ENCODE data around the gene ZNF630.
A peak's percentile ranks its signal among the peaks of the same experiment; 100 is the strongest.
"Not testable (repeated sequence)": the region's sequence is repeated elsewhere in the genome, so short reads cannot be mapped to it uniquely, and the experiment has no call there.

ZNF630 gene

DNA sequence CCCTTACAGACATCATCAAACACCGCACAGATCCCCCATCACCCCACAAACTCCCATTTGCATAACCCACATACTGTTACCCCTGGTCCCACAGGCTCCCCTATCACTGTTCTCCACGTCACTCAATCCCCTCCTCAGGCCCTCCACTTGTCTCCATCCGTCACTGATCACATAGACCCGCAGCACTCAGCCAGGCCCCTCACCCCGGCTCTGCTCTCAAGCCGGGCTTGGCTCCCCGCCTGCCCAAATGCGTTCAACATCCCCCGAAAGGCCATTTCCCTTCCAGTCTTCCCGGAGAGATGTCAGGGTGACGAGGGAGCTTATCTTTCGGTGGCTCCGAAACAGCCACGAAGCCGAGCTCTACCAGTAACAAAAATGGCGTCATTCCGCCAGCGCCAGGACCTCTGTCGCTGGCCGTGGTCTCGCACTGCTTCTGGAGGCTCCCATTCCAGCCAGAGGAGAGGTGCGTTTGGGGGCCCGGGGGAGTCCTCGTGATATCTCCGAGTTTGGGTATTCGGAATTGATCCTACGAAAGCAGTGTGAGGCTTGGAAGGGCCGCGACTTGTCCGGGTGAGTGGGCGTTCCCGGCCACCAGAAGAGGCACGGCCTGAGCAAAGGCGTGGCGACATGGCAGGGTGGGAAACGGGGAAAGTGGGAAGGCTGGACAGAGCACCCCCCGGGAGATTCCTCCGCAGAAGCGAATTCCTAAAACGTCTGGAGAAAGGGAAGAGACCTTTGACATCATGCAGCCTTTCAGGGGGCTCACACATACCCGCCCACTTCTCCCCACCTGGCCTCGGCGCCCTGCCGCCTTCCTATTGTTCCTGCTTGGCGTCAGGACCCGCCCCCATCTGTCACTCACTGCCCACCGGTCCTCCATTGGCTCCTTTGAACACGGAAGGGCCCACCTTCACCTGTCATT, at the start of gene ZNF630:
Gene ZNF630, minus strand, starts transcription at position 577 of the 922 bp plus-strand sequence. CDS start 4,754 bp downstream, outside the sequence.
- no peak for FAIRE-seq

DNA sequence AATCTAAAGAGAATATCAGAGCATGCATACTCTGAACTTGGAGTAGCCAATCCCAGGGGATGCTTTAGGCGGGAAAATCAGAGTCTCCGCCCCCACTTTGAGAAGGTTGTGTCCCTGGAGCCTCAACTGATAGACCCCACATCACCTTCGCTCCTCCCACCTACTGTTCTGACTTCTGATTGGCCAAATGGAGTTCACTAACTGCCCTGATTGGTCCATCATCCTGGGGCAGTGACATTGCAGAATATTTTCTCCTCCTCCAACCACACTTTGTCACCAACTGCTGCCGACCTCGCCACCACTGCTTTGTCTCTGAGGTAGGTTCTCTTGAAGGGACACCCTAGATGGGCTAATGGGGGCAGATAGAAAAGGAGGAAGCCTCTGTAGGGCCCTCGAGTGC, 36.3 kb upstream of the ZNF630 start:
- no peak for FAIRE-seq

DNA sequence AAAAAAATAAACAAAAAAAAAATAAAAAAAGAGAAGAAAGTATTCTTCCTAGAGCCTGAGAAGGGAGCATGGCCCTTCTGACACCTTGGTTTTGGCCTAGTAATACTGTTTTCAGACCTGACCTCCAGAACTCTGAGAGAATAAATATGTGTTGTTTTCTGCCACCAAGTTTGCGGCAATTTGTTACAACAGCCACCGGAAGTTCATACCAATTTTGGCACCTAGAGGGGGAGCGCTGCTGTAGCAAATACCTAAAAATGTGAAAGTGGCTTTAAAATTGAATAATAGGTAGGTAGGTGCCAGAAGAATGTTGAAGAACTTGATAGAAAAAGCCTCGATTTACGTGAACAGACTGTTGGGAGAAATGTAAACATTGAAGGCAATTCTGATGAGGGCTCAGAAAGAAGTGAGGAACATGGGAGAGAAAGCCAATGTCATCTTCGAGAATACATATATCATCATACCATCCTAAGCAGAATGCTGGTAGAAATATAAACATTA, 31.5 kb upstream of the ZNF630 start:
- no peak for FAIRE-seq

DNA sequence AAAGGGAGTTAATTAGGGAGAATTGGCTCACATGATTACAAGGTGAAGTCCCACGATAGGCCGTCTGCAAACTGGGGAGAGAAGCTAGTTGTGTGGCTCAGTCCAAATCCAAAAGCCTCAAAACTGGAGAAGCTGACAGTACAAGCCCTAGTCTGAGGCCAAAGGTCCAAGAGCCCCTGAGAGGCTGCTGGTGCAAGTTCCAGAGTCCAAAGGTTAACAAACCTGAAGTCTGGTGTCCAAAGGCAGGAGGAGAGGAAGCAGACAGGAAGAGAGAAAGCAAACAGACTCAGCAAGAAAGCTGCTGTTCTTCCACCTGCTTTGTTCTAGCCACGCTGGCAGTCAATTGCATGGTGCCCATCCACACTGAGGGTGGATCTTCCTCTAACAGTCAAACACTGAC, 30.0 kb upstream of the ZNF630 start:
- no peak for FAIRE-seq

DNA sequence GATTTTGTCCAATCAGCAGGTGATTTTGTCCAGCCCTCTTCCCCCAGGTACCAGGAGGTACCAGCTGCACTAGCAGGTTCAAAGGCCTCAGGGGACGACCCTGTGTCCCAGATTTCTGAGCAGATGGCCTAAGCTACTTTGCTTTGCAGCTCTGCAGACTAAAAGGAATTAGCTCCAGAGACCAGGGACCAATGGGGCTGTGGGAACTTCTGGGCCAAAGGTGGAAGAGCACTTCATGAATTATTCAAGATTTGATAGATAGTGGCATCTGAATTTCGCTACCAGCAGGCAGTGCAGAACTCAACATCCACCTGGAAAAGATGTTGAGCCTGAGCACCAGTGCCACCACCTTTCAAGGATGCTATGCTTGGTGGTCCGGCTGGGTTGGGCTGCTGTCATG, 21.1 kb upstream of the ZNF630 start:
- FAIRE-seq = not testable (repeated sequence)

DNA sequence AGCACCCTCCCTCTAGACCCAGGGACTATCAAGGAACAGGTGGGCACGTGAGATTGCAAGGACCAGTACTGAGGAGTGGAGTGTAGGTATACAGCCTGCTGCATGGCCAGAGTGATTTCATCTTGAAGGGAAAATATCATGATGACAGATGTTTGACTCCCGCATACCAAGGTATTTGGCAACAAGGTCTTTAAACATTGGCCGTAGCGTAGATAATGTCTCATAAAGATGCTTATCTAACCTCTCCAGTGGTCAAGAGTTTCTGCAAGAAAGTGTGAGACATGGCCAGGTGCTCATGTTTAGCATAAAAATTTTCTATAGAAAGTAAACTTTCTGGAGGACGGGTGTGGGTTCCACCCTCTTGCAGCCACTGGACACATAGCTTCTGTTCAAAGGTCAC, 18.7 kb upstream of the ZNF630 start:
- no peak for FAIRE-seq

DNA sequence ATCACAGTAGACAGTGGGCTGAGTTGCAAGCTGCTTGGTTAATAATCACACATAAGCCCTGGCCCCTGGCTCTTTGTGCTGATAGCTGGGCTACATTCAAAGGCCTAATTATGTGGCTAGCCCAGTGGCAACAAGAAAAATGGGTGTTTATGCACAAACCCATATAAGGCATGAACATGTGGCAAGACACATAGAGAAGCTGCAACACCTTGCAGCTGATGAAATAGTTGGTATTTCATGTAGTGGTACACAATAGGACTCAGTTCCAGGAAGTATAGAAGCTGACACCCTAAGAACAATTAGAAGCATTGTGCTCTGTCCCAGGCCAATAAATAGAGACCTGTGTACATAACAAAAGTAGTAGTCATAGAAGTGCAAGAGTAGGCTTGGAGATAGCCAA, 14.6 kb upstream of the ZNF630 start:
- FAIRE-seq = no peak

DNA sequence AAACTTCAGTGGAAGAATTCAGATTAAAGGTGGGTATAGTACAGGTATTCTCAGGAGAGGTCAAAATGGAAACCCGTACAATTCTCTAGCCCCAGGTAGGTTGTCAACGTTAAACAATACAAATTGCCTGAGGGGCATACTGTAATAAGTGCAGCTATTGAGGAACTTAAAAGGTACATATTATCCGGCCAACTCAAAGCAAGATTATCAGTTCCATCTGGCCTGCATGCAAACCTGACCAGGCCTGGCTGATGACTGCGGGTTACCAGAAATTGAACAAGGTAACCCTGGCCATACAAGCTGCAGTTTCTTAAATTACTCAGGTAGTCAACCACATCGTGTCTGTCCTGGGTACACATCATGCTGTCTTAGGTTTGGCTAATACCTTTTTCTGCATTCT, 12.3 kb upstream of the ZNF630 start:
- no peak for FAIRE-seq

DNA sequence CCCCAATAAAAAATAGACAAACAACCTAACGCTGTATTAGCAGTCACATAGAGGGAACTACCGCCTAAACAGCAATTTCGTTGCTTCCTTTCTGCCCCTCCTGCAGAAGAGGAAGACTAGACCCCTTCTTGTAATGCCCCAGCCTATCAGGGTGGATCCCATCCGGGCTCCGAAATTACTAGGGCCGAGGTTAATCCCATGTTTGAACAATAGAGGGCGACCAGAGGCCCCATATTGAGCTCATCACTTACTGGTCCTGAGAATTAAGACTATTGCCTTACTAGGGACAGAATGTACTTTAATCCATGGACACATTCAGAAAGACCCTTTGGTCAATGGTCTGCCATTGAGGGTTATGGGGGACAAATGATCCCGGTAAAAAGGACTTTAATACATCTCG, 11.8 kb upstream of the ZNF630 start:
- FAIRE-seq = no peak

DNA sequence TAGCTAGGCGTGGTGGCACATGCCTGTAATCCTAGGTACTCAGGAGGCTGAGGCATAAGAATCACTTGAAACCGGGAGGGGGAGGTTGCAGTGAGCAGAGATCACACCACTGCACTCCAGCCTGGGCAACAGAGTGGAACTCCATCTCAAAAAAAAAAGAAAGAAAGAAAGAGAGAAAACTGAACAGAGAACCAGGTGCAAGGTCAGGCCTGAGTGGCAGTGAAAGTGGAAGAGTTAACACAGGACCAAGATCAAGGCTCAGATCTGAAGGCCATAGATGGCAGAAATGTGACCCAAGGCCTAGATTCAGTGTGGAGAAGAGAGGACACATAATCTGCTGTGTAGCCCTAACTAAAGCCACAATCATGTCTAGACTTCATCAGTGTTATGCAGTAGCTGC, 4.9 kb upstream of the ZNF630 start:
- no peak for FAIRE-seq

DNA sequence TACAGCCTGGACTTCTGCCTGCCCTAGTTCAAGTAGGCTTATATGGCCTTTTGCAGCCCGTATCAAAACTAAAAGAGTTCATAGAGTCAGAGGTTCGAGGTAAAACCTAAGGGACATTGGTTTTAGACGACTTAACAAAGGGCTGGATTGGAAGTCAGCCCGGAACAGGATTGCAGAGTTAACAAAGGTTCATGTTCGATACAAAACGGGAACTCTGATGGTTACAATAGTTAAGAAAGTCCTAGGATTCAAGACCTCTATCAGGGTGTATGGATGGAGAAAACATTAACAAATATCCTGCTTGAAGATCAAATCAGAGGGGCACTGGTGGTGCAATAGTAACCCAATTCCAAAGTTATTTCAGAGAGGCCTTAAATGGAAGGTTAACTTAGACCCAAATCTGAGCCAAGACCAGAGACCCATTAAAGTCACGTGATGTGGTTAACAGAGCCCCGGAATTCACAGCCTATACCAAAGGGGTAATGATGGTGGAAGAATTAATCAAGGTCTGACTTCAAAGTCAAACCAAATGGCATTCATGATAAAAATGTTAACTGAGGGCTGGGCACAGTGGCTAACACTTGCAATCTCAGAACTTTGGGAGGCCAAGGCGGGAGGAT, 656 bp upstream of the ZNF630 start:
- no peak for FAIRE-seq

DNA sequence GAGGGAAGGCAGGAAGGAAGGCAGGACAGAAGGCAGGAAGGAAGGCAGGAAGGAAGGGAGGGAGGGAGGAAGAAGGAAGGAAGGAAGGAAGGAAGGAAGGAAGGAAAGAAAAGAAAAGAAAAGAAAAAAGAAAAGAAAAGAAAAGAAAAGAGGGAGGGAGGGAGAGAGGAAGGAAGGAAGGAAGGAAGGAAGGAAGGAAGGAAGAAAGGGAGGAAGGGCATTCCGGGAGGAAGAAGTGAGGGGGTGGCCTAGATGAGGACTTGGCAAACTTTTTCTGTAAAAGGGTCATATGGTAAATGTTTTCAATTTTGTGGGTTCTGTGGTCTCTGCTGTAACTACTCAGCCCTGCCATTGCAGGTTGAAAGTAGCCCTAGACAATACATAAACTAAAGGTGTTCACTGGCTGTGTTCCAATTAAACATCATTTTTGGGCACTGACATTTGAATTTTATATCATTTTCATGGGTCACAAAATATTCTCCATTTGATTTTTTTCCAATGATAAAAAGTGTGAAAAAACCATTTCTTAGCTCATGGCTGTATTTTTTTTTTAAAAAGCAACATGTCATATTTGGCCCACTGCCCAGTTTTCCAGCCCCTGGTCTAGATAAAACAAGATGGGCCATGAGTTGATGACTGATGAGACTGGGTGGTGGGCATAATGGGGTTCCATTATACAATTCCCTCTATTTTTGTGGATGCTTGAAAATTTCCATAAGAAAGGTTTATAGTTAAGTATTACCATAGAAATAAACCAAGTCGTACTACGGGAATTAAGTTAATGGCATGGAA, 3.1 kb downstream of the ZNF630 start:
- FAIRE-seq = no peak

DNA sequence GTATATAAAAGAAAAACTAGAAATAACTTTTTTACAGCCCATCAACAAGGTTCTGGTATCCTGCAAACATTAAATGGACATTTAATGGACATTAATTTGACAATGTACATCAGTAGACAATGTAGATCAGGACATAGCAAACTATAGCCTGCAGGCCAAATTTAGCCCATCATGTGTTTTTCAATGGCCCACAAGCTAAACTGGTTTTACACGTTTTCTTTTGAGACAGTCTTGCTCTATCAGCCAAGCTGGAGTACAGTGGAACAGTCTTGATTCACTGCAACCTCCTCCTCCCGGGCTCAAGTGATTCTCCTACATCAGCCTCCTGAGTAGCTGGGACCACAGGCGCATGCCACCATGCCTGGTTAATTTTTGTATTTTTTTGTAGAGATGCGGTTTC, 7.2 kb downstream of the ZNF630 start:
- no peak for FAIRE-seq

DNA sequence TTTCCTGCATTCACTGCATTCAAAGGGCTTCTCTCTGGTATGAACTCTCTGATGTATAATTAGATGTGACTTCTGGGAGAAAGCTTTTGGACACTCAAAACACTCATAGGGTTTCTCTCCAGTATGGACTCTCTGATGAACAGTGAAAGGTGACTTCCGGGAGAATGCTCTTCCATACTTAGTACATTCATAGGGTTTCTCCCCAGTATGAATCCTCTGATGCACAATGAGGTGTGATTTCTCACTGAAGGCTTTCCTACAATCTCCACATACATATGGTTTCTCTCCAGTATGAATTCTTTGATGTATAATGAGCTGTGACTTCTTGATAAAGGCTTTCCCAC, 12.2 kb downstream of the ZNF630 start:
- no peak for FAIRE-seq

DNA sequence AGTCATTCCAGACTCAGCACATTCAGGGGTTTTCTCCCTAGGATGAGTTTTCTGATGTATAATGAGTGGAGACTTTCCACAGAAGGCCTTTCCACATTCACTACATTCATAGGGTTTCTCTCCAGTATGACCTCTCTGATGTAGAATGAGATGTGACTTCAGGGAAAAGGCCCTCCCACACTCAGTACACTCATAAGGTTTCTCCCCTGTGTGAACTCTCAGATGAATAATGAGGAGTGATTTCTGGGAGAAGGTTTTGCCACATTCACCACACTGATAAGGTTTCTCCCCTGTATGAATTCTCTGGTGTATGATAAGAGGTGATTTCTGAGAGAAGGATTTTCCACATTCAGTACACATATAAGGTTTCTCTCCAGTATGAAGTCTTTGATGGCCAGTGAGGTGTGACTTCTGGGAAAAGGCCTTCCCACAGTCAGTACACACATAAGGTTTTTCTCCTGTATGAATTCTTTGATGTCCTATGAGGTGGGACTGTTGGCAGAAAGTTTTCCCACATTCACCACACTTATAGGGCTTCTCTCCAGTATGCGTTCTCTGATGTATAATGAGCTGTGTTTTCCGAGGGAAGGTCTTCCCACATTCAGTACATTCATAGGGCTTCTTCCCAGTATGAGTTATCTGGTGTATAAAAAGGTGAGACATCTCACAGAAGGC, 12.7 kb downstream of the ZNF630 start:
- no peak for FAIRE-seq

DNA sequence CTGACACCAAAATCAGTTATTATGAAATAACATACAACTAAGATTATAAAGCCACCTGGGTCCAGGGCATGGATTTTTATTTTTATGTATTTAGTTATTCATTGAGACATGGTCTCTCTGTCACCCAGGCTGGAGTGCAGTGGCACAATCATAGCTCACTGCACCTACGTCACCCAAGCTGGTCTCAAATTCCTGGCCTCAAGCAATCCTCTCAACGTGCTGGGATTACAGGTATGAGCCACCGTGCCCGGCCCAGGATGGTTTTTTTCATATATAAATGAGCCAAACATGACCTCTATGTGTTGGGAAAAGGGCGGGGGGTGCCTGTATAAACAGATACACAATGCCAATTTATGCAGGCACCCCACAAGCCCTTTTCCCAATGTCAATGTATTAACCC, 24.6 kb downstream of the ZNF630 start:
- FAIRE-seq = no peak

DNA sequence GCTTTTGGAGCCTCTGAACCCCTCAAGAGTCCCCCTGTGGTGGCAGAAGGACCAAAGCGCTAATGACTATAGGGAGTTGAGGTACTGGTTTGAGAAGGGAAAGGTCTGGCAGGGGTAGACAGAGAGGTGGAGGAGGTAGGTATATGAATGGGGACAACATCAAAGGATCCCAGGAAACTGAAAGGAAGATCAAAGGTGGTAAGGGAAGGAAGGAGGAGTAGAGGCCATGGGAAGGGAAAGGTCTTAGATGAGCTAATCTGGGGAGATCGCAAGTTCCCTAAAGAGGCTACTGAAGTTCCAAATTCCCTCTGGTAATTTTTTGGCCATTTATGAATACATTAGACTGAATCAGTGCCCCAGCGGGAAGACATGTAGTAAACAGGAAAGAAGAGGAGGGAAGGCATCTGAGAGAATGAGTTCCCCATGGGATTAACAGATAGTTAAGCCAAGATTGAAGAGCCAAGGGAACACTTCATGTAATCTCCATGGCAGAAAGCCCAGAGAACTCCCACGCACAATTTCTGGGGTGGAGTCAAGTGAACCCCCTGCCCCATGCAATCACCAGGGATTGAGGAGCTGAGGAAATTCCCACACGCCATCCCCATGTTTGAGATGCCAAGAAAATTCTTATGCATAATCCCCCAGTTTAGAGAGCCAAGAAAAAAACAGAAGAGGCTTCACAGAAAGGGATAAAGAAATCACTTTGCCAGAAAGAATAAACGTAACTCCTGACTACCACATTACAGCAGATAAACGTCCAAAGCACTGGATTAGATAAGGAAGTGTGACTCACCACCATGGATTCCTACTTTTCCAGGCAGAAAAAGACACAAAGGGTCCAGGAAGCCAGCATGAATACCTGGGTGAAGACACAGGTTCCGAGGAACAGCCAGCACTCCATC, 25.8 kb downstream of the ZNF630 start:
- FAIRE-seq = peak; percentile 24

DNA sequence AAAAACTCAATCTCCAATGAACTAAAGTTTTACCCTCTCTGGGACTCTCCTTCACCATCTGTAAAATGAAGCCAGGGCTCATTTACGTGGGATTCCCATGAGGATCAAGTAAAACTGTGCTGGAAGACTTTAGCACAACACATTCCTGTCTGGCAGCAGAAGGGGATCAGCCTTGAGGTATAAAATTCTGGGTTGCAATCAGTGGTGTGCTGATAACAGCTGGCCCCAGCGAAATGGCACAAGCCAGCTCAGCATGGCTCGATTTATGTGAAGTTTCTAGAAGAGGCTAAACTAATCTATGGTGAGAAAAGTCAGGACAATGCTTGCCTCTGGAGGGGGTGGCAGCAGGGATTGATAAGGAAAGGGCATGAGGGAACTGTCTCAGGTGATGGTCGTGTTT, 28.4 kb downstream of the ZNF630 start:
- FAIRE-seq = no peak

DNA sequence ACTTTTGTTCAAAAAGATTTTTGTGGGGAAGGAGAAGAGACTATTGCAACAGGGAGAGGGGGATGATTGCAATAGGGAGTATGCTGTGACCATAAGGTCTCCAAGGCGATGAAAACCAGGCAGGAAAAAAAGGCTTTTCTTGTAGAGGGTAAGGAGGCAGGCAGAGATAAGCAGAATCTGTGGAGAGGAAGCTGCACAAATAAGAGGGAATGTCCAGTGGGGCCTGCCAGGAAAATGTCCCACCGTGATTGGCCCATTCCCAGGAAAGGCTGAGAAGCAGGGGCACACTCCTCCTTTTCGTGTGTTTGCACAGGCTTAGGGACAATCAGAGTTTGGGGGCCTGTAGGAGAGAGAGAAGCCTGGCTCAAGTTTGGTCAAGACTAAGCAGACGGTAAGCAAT, 35.5 kb downstream of the ZNF630 start:
- no peak for FAIRE-seq

DNA sequence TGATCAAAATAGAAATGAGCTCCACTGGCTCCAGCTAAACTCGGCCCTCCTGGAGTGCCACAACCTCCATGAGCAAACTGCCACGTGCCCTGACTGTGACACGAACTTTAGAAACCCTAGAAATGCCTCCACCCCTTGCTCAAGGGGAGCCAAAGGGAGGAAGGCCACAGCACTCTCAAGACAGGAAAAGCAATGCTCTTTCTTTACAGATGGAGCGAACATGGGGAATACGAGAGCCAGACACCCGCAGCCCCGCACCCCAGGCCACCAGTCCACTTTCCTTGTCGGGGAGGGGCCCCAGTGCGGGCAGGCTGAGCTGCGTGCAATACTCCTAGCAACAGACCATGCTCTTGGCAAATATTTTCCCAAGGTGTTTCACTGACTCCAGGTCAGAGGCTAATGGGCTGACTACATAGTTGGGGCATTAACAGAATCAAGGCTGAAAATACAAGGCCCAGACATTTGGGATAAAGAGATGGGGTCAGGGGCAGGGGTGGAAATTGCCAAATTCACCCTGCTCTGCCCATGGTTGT, 40.7 kb downstream of the ZNF630 start:
- not testable (repeated sequence) for FAIRE-seq

DNA sequence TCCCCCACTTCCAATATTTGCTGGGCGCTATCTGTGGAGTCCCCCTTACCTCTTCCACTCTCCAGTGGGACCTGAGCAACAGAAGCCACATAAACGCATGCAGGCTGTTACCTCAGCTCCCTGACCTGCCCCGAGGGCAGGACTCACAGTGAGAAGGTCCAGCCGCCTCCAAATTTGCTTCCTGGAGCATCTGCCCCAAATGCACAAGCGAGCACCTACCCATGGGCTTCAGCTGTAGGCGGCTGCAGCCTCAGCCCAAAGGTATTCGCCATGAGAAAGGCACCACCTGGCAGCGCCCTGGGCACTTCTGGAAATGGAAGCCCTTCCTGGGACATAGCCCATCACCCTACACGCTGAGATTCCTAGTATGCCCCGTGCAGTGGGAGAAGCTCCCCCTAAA, 41.2 kb downstream of the ZNF630 start:
- no peak for FAIRE-seq

Measured in colon (tissue), 2 donors.